GM12878 (cell line): ENCODE data around the gene SLC26A8. TPM values are rescaled to one million over a fixed set of nuclear protein-coding genes. Genes with fewer than 3 reads are reported as not detected.

Source experiments
- ATF7 ChIP-seq: fragments of 450-650 bp; IDR thresholded peaks from 2 replicates; pipeline ENCODE4 v1.6.1; 2016; ENCODE audit warnings: low read depth, mild to moderate bottlenecking
- DPF2 ChIP-seq: fragments of 450-650 bp; IDR thresholded peaks from 2 replicates; pipeline ENCODE4 v1.6.1; 2017; ENCODE audit warnings: mild to moderate bottlenecking
- EED ChIP-seq: sonication (generic); IDR thresholded peaks from 2 replicates; pipeline ENCODE4 v1.6.1; 2016; ENCODE audit warnings: antibody characterized with exemption, low read depth
- FOXM1 ChIP-seq: IDR thresholded peaks from 2 replicates; pipeline ENCODE4 v1.6.1; 2012; ENCODE audit warnings: low read depth, mild to moderate bottlenecking, inconsistent platforms, low read length, moderate library complexity
- IKZF2 ChIP-seq, 2 experiments: fragments of 450-650 bp; IDR thresholded peaks; 2 replicates each; pipeline ENCODE4 v1.6.1; 2017; ENCODE audit warnings: mild to moderate bottlenecking in 2 of 2, moderate library complexity in 2 of 2
- MEF2A ChIP-seq: IDR thresholded peaks from 2 replicates; pipeline ENCODE4 v1.6.1; 2011; ENCODE audit warnings: low read depth, mild to moderate bottlenecking, low read length, moderate library complexity; ENCODE audit not compliant: insufficient read depth
- NFYB ChIP-seq: IDR thresholded peaks from 2 replicates; pipeline ENCODE4 v1.6.1; 2011; ENCODE audit warnings: low read depth, mild to moderate bottlenecking, low read length, improper control_type of control experiment, moderate library complexity; ENCODE audit not compliant: insufficient read depth
- NR2C1 ChIP-seq: fragments of 450-650 bp; IDR thresholded peaks from 2 replicates; pipeline ENCODE4 v1.6.1; 2017; ENCODE audit warnings: antibody characterized with exemption, mild to moderate bottlenecking, moderate library complexity
- NR2C2 ChIP-seq: IDR thresholded peaks from 2 replicates; pipeline ENCODE4 v1.6.1; 2011; ENCODE audit warnings: borderline replicate concordance, low read depth; ENCODE audit not compliant: control insufficient read depth, insufficient read length
- SMAD1 ChIP-seq: fragments of 450-650 bp; IDR thresholded peaks from 2 replicates; pipeline ENCODE4 v1.6.1; 2018; ENCODE audit warnings: mild to moderate bottlenecking, low read depth; ENCODE audit not compliant: partially characterized antibody
- SPI1 ChIP-seq: IDR thresholded peaks from 2 replicates; pipeline ENCODE4 v1.6.1; 2011; ENCODE audit warnings: low read depth, mild to moderate bottlenecking, low read length, moderate library complexity, borderline replicate concordance; ENCODE audit not compliant: insufficient read depth
- SREBF1 ChIP-seq: IDR thresholded peaks from 2 replicates; pipeline ENCODE4 v1.6.1; 2012; ENCODE audit warnings: mild to moderate bottlenecking, low read length
- SUZ12 ChIP-seq: fragments of 200-600 bp; sonication (generic); IDR thresholded peaks from one replicate; pipeline ENCODE4 v1.6.1; 2018; ENCODE audit warnings: antibody characterized with exemption, mild to moderate bottlenecking; ENCODE audit not compliant: unreplicated experiment
- ZBED1 ChIP-seq: IDR thresholded peaks from 2 replicates; pipeline ENCODE4 v1.6.1; 2016; ENCODE audit warnings: borderline replicate concordance
- ZNF24 ChIP-seq: fragments of 450-650 bp; IDR thresholded peaks from 2 replicates; pipeline ENCODE4 v1.6.1; 2017; ENCODE audit warnings: antibody characterized with exemption, mild to moderate bottlenecking
- polyA plus RNA-seq, 11 experiments: library from polyadenylated mRNA; depleted of rRNA in 4 of 11; unstranded in 6 of 11; stranded (reverse) in 5 of 11; fragments of >200 nt; fragmentation: Nextera tagmentation in 4 of 11; fragmentation: Illumina TruSeq in 1 of 11; extraction: Ambion mirVana in 4 of 11; extraction: Trizol in 1 of 11; gene quantifications; 1 replicate in 1 of 11; 2 replicates in 10 of 11; pipeline versions ENCODE4 v1.2.1 to v1.2.3, GENCODE V29; 2011 to 2016; ENCODE audit warnings: inconsistent platforms in 2 of 11, missing spikeins in 2 of 11, low read depth in 1 of 11
- total RNA-seq, 4 experiments: library from RNA; depleted of rRNA in 3 of 4; stranded (reverse); fragments of >200 nt in 3 of 4; fragmentation: Illumina TruSeq in 1 of 4; extraction: Trizol in 1 of 4; gene quantifications; 2 replicates each; pipeline versions ENCODE4 v1.2.1 to v1.2.3, GENCODE V29; 2013 to 2021
- TF ChIP-seq, protein P1 (sequence below): IDR thresholded peaks from 2 replicates; pipeline ENCODE4 v1.6.1; 2011; ENCODE audit warnings: borderline replicate concordance, low read depth, mild to moderate bottlenecking, moderate library complexity, mixed read lengths, low read length; ENCODE audit not compliant: insufficient read depth; ENCODE audit errors: extremely low read length
- TF ChIP-seq, protein P2 (sequence below): fragments of 150-350 bp; IDR thresholded peaks from 2 replicates; pipeline ENCODE4 v1.6.1; 2016; ENCODE audit warnings: low read depth, low read length
- TF ChIP-seq, protein P3 (sequence below): IDR thresholded peaks from 2 replicates; pipeline ENCODE4 v1.6.1; 2012; ENCODE audit warnings: improper control_type of control experiment, low read depth, low read length; ENCODE audit not compliant: insufficient replicate concordance
- TF ChIP-seq, protein P4 (sequence below): fragments of 450-650 bp; IDR thresholded peaks from 2 replicates; pipeline ENCODE4 v1.6.1; 2018; ENCODE audit warnings: borderline replicate concordance, mild to moderate bottlenecking; ENCODE audit not compliant: partially characterized antibody

The SLC26A8 gene
- total and polyA plus RNA-seq, 10 of the 15 experiments (the other 5 are each of a cell fraction or from before 2014, with no cell fraction given), result 0.09 to 0.95 (median 0.27) TPM; not detected in 2

DNA sequence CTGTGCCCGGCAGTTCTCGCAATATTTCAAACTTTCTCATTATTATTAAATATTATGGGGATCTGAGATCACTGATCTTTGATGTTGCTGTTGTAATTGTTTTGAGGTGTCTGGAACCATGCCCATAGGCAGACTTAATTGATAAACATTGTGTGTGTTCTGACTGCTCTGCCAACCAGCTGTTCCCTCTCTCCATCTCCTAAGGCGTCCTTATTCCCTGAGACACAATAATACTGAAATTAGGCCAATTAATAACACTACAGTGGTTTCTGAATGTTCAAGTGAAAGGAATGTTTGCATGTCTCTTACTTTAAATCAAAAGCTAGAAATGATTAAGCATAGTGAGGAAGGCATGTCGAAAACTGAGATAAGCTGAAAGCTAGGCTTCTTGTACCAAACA lies 10.8 kb upstream of the SLC26A8 start (continued):
- TF ChIP-seq, protein P1, sequence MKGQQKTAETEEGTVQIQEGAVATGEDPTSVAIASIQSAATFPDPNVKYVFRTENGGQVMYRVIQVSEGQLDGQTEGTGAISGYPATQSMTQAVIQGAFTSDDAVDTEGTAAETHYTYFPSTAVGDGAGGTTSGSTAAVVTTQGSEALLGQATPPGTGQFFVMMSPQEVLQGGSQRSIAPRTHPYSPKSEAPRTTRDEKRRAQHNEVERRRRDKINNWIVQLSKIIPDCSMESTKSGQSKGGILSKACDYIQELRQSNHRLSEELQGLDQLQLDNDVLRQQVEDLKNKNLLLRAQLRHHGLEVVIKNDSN, result no peak
- TF ChIP-seq FOXM1 (no peak), SREBF1 (no peak), EED (peak; percentile 72; the same call in 1 of the 2 replicates), ZNF24 (no peak), ATF7 (no peak), IKZF2 (IDR thresholded peaks at IDR 0.05) (peak; percentile 45 to 64), SPI1 (no peak), ZBED1 (no peak), MEF2A (no peak), SMAD1 (no peak), NR2C2 (no peak), NR2C1 (no peak), DPF2 (peak; percentile 45; the same call in 1 of the 2 replicates), NFYB (no peak), SUZ12 (no peak)
- TF ChIP-seq, protein P2, sequence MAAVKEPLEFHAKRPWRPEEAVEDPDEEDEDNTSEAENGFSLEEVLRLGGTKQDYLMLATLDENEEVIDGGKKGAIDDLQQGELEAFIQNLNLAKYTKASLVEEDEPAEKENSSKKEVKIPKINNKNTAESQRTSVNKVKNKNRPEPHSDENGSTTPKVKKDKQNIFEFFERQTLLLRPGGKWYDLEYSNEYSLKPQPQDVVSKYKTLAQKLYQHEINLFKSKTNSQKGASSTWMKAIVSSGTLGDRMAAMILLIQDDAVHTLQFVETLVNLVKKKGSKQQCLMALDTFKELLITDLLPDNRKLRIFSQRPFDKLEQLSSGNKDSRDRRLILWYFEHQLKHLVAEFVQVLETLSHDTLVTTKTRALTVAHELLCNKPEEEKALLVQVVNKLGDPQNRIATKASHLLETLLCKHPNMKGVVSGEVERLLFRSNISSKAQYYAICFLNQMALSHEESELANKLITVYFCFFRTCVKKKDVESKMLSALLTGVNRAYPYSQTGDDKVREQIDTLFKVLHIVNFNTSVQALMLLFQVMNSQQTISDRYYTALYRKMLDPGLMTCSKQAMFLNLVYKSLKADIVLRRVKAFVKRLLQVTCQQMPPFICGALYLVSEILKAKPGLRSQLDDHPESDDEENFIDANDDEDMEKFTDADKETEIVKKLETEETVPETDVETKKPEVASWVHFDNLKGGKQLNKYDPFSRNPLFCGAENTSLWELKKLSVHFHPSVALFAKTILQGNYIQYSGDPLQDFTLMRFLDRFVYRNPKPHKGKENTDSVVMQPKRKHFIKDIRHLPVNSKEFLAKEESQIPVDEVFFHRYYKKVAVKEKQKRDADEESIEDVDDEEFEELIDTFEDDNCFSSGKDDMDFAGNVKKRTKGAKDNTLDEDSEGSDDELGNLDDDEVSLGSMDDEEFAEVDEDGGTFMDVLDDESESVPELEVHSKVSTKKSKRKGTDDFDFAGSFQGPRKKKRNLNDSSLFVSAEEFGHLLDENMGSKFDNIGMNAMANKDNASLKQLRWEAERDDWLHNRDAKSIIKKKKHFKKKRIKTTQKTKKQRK, result no peak
- TF ChIP-seq, protein P3, sequence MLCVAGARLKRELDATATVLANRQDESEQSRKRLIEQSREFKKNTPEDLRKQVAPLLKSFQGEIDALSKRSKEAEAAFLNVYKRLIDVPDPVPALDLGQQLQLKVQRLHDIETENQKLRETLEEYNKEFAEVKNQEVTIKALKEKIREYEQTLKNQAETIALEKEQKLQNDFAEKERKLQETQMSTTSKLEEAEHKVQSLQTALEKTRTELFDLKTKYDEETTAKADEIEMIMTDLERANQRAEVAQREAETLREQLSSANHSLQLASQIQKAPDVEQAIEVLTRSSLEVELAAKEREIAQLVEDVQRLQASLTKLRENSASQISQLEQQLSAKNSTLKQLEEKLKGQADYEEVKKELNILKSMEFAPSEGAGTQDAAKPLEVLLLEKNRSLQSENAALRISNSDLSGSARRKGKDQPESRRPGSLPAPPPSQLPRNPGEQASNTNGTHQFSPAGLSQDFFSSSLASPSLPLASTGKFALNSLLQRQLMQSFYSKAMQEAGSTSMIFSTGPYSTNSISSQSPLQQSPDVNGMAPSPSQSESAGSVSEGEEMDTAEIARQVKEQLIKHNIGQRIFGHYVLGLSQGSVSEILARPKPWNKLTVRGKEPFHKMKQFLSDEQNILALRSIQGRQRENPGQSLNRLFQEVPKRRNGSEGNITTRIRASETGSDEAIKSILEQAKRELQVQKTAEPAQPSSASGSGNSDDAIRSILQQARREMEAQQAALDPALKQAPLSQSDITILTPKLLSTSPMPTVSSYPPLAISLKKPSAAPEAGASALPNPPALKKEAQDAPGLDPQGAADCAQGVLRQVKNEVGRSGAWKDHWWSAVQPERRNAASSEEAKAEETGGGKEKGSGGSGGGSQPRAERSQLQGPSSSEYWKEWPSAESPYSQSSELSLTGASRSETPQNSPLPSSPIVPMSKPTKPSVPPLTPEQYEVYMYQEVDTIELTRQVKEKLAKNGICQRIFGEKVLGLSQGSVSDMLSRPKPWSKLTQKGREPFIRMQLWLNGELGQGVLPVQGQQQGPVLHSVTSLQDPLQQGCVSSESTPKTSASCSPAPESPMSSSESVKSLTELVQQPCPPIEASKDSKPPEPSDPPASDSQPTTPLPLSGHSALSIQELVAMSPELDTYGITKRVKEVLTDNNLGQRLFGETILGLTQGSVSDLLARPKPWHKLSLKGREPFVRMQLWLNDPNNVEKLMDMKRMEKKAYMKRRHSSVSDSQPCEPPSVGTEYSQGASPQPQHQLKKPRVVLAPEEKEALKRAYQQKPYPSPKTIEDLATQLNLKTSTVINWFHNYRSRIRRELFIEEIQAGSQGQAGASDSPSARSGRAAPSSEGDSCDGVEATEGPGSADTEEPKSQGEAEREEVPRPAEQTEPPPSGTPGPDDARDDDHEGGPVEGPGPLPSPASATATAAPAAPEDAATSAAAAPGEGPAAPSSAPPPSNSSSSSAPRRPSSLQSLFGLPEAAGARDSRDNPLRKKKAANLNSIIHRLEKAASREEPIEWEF, result no peak
- TF ChIP-seq, protein P4, sequence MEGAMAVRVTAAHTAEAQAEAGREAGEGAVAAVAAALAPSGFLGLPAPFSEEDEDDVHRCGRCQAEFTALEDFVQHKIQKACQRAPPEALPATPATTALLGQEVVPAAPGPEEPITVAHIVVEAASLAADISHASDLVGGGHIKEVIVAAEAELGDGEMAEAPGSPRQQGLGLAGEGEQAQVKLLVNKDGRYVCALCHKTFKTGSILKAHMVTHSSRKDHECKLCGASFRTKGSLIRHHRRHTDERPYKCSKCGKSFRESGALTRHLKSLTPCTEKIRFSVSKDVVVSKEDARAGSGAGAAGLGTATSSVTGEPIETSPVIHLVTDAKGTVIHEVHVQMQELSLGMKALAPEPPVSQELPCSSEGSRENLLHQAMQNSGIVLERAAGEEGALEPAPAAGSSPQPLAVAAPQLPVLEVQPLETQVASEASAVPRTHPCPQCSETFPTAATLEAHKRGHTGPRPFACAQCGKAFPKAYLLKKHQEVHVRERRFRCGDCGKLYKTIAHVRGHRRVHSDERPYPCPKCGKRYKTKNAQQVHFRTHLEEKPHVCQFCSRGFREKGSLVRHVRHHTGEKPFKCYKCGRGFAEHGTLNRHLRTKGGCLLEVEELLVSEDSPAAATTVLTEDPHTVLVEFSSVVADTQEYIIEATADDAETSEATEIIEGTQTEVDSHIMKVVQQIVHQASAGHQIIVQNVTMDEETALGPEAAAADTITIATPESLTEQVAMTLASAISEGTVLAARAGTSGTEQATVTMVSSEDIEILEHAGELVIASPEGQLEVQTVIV, result no peak
